Neuron (in vitro differentiated cells): ENCODE data around the gene THSD4.
"Not testable (repeated sequence)": the region's sequence is repeated elsewhere in the genome, so short reads cannot be mapped to it uniquely, and the experiment has no call there.

Experiments used
- H2AFZ ChIP-seq: one replicate; pipeline ENCODE4 v1.6.1; 2013; ENCODE audit warnings: low read depth, mild to moderate bottlenecking, inconsistent platforms, low read length, moderate library complexity
- H3K27me3 ChIP-seq: one replicate; pipeline ENCODE4 v1.6.1; 2013; ENCODE audit warnings: low read length; ENCODE audit not compliant: insufficient read depth
- H3K36me3 ChIP-seq: one replicate; pipeline ENCODE4 v1.6.1; 2013; ENCODE audit warnings: low read length; ENCODE audit not compliant: insufficient read depth
- H3K4me1 ChIP-seq: one replicate; pipeline ENCODE4 v1.6.1; 2013; ENCODE audit warnings: low read length; ENCODE audit not compliant: insufficient read depth
- H3K4me3 ChIP-seq: 2 replicates; pipeline ENCODE4 v1.5.1; 2013; ENCODE audit warnings: mild to moderate bottlenecking, low read length, moderate library complexity
- H3K9me3 ChIP-seq: one replicate; pipeline ENCODE4 v1.6.1; 2013; ENCODE audit warnings: low read length

Gene THSD4

GRCh38 chr15:71715914-71716313, 600.6 kb downstream of the THSD4 start:
- no peaks in the 10 kb centered on the region for H3K9me3 ChIP-seq
- no peak overlapping the region for H2AFZ ChIP-seq
- no peak overlapping the region for H3K4me3 ChIP-seq
- peaks cover 2% of the 10 kb centered on the region for H3K27me3 ChIP-seq
- peaks cover 7% of the 10 kb centered on the region for H3K4me1 ChIP-seq
- H3K36me3 ChIP-seq: no peaks in the 10 kb centered on the region

- H3K4me3 ChIP-seq: no peak overlapping the region
- H3K4me1 ChIP-seq: peaks cover 7% of the 10 kb centered on the region
- peaks cover 2% of the 10 kb centered on the region for H3K27me3 ChIP-seq
- no peak overlapping the region for H2AFZ ChIP-seq
- H3K9me3 ChIP-seq: no peaks in the 10 kb centered on the region
- H3K36me3 ChIP-seq: no peaks in the 10 kb centered on the region
Measured at GRCh38 chr15:71716990-71717389, 601.7 kb downstream of the THSD4 start.

- peaks cover 4% of the 10 kb centered on the region for H3K4me1 ChIP-seq
- no peak overlapping the region for H3K4me3 ChIP-seq
- no peak overlapping the region for H2AFZ ChIP-seq
- H3K27me3 ChIP-seq: peaks cover 2% of the 10 kb centered on the region
- no peaks in the 10 kb centered on the region for H3K9me3 ChIP-seq
- H3K36me3 ChIP-seq: no peaks in the 10 kb centered on the region
Measured at GRCh38 chr15:71718116-71718910, 603.0 kb downstream of the THSD4 start.

- Histone ChIP-seq H2AFZ (no peak overlapping the region), H3K4me3 (no peak overlapping the region), H3K36me3 (no peaks in the 10 kb centered on the region), H3K27me3 (no peaks in the 10 kb centered on the region), H3K4me1 (no peaks in the 10 kb centered on the region), H3K9me3 (no peaks in the 10 kb centered on the region)
Measured at GRCh38 chr15:71723344-71723743, 608.1 kb downstream of the THSD4 start.

- H3K27me3 ChIP-seq, H3K4me1 ChIP-seq, H3K9me3 ChIP-seq, H3K36me3 ChIP-seq, H3K4me3 ChIP-seq, H2AFZ ChIP-seq: not testable (repeated sequence)
Measured at GRCh38 chr15:71725207-71725955, 610.1 kb downstream of the THSD4 start.

GRCh38 chr15:71728881-71729280, 613.6 kb downstream of the THSD4 start:
- H3K27me3 ChIP-seq: no peaks in the 10 kb centered on the region

GRCh38 chr15:71729319-71729718, 614.0 kb downstream of the THSD4 start:
- Histone ChIP-seq H3K36me3 (no peaks in the 10 kb centered on the region), H3K9me3 (no peaks in the 10 kb centered on the region), H3K4me1 (no peaks in the 10 kb centered on the region), H3K4me3 (no peak overlapping the region), H3K27me3 (no peaks in the 10 kb centered on the region), H2AFZ (no peak overlapping the region)

More at GRCh38 chr15:71728881-71729280, 613.6 kb downstream of the THSD4 start:
- no peak overlapping the region for H2AFZ ChIP-seq
- no peak overlapping the region for H3K4me3 ChIP-seq
- H3K9me3 ChIP-seq: no peaks in the 10 kb centered on the region
- no peaks in the 10 kb centered on the region for H3K4me1 ChIP-seq
- no peaks in the 10 kb centered on the region for H3K36me3 ChIP-seq

GRCh38 chr15:71730277-71731144, 615.2 kb downstream of the THSD4 start:
- H3K4me3 ChIP-seq: no peak overlapping the region
- no peaks in the 10 kb centered on the region for H3K36me3 ChIP-seq
- no peaks in the 10 kb centered on the region for H3K9me3 ChIP-seq
- no peaks in the 10 kb centered on the region for H3K27me3 ChIP-seq
- no peak overlapping the region for H2AFZ ChIP-seq
- H3K4me1 ChIP-seq: no peaks in the 10 kb centered on the region

- Histone ChIP-seq H2AFZ (no peak overlapping the region), H3K4me1 (no peaks in the 10 kb centered on the region), H3K36me3 (no peaks in the 10 kb centered on the region), H3K4me3 (no peak overlapping the region), H3K9me3 (no peaks in the 10 kb centered on the region), H3K27me3 (no peaks in the 10 kb centered on the region)
Measured at GRCh38 chr15:71732636-71733035, 617.4 kb downstream of the THSD4 start.

- Histone ChIP-seq H3K27me3 (no peaks in the 10 kb centered on the region), H3K36me3 (no peaks in the 10 kb centered on the region), H2AFZ (no peak overlapping the region), H3K9me3 (no peaks in the 10 kb centered on the region), H3K4me3 (no peak overlapping the region), H3K4me1 (no peaks in the 10 kb centered on the region)
Measured at GRCh38 chr15:71733122-71733521, 617.9 kb downstream of the THSD4 start.

- Histone ChIP-seq H2AFZ (no peak overlapping the region), H3K36me3 (no peaks in the 10 kb centered on the region), H3K27me3 (no peaks in the 10 kb centered on the region)
Measured at GRCh38 chr15:71734709-71735384, 619.6 kb downstream of the THSD4 start.

GRCh38 chr15:71735385-71735757, 620.1 kb downstream of the THSD4 start:
- Histone ChIP-seq H3K36me3 (no peaks in the 10 kb centered on the region), H3K27me3 (no peaks in the 10 kb centered on the region), H3K4me3 (no peak overlapping the region), H3K9me3 (no peaks in the 10 kb centered on the region), H3K4me1 (no peaks in the 10 kb centered on the region), H2AFZ (no peak overlapping the region)

More at GRCh38 chr15:71734709-71735384, 619.6 kb downstream of the THSD4 start:
- H3K4me1 ChIP-seq: no peaks in the 10 kb centered on the region
- H3K9me3 ChIP-seq: no peaks in the 10 kb centered on the region
- no peak overlapping the region for H3K4me3 ChIP-seq
